HG02938 (cell line): Measurements from ENCODE around the gene PKM.
"Not testable (repeated sequence)": the region's sequence is repeated elsewhere in the genome, so short reads cannot be mapped to it uniquely, and the experiment has no call there.

ENCODE experiments used
- ATAC-seq: cut with Tn5 transposase; IDR thresholded peaks from one replicate; pipeline ENCODE4 v1.9.1; 2021; ENCODE audit warnings: mild to moderate bottlenecking, moderate library complexity; ENCODE audit not compliant: unreplicated experiment

The PKM gene

GRCh38 chr15:72179950-72180581 lies 50.9 kb downstream of the PKM start:
- no peak for ATAC-seq

- no peak for ATAC-seq
Measured at GRCh38 chr15:72178976-72179585, 51.9 kb downstream of the PKM start.

- ATAC-seq: no peak
Measured at GRCh38 chr15:72176743-72177142, 54.2 kb downstream of the PKM start.

GRCh38 chr15:72176159-72176558 lies 54.8 kb downstream of the PKM start:
- no peak for ATAC-seq

- no peak for ATAC-seq
Measured at GRCh38 chr15:72175186-72176044, 55.6 kb downstream of the PKM start.

- no peak for ATAC-seq
Measured at GRCh38 chr15:72174551-72175165, 56.3 kb downstream of the PKM start.

- ATAC-seq: no peak
Measured at GRCh38 chr15:72173864-72174550, 57.0 kb downstream of the PKM start.

- no peak for ATAC-seq
Measured at GRCh38 chr15:72173401-72173800, 57.6 kb downstream of the PKM start.

- ATAC-seq: no peak
Measured at GRCh38 chr15:72172796-72173195, 58.2 kb downstream of the PKM start.

- not testable (repeated sequence) for ATAC-seq
Measured at GRCh38 chr15:72171978-72172377, 59.0 kb downstream of the PKM start.

GRCh38 chr15:72170691-72171090 lies 60.3 kb downstream of the PKM start:
- no peak for ATAC-seq

- ATAC-seq: no peak
Measured at GRCh38 chr15:72169921-72170611, 60.9 kb downstream of the PKM start.

- no peak for ATAC-seq
Measured at GRCh38 chr15:72169236-72169920, 61.6 kb downstream of the PKM start.

- ATAC-seq: no peak
Measured at GRCh38 chr15:72168808-72169190, 62.2 kb downstream of the PKM start.

GRCh38 chr15:72168131-72168807 lies 62.7 kb downstream of the PKM start:
- ATAC-seq: no peak

- no peak for ATAC-seq
Measured at GRCh38 chr15:72167445-72167844, 63.5 kb downstream of the PKM start.

- no peak for ATAC-seq
Measured at GRCh38 chr15:72166716-72167417, 64.1 kb downstream of the PKM start.

GRCh38 chr15:72163719-72164118 lies 67.3 kb downstream of the PKM start:
- ATAC-seq: no peak

GRCh38 chr15:72162569-72162968 lies 68.4 kb downstream of the PKM start:
- ATAC-seq: no peak
